ENCODE measurements around the gene SOD2.
A peak's percentile ranks its signal among the peaks of the same experiment; 100 is the strongest.
"Not testable (repeated sequence)": the region's sequence is repeated elsewhere in the genome, so short reads cannot be mapped to it uniquely, and the experiment has no call there.

The SOD2 gene

DNA sequence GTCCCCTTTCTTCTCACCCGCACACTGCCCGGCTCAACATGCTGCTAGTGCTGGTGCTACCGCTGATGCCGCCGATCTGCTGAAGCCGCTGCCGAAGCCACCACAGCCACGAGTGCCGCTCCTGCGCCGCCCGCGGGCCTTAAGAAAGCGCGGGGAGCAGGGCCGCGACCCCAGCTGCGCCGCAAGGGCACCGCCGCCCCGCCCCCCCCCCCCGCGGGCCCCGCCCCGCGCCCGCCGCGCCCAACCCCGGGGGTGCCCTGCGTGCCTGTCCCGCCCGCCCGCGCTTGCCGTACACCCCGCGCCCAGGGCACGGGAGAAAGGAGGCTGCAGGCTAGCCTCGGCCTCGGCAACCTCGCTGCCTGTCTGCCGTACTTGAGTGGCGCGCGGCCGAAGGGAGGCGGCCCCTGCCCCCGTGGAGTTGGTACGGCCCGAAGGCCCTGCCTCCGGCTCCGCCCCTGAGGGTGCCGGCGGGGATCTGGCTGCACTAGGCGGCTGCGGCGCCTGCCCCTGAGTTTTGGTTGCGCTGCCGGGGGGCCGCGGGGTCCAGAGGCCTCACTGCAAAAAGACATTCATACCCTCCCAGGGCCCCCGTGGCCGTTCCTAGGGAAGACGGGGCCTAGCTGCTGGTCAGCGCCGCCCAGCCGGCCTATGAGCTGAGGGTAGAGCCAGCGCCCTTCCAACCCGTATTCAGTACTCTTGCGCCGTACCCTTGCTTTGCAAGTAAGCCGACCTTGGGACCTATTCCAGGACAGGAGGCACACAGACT lies at the start of gene SOD2:
TSS of gene SOD2 (minus strand) at position 114 of the 766 bp plus-strand sequence. CDS start at position 40, 74 bp downstream.
- H3K9ac ChIP-seq (ENCODE audit: low read depth, low read length): peak within 1 kb of the TSS; percentile 73
- H3K4me3 ChIP-seq (ENCODE audit: low read length): peak within 1 kb of the TSS; percentile 86
- H3K9me3 ChIP-seq (ENCODE audit: insufficient read depth, low read depth, low read length): no peaks in the 10 kb centered on the region
- peaks cover 15% of the 10 kb centered on the region; the same call in 1 of the 2 replicates for H3K4me1 ChIP-seq (ENCODE audit: insufficient read depth, low read length)
- no peak within 1 kb of the TSS for H3K27ac ChIP-seq (ENCODE audit: low read length)
- H3K36me3 ChIP-seq (ENCODE audit: insufficient read depth, low read depth, low read length): peaks cover 10% of the 10 kb centered on the region; the same call in 1 of the 2 replicates
- no peaks in the 10 kb centered on the region for H3K27me3 ChIP-seq (ENCODE audit: insufficient read depth, low read length)

DNA sequence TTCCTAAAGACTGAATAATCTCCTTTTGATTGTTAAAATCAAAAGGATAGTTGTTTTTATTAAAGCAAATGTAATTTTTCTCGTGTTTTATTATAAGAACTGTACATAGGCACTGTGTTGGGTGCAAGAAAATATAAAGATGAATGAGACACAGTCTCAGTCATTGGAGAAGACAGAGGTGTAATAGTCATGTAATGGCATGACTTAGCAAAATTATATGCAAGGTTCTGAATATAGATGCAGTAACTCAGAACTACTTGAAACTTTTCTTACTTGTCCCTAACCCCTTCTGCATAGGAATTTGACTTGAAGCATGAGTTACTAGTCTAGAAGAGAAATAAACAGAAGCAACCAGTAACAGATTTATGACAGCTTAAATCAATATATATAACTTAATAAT lies 49.1 kb upstream of the SOD2 start:
- Histone ChIP-seq H3K27ac (ENCODE audit: low read length) (no peak overlapping the region), H3K36me3 (ENCODE audit: insufficient read depth, low read depth, low read length) (peaks cover 100% of the 10 kb centered on the region)

GRCh38 chr6:159739341-159739740 lies 46.3 kb upstream of the SOD2 start:
- Histone ChIP-seq H3K4me3 (ENCODE audit: low read length) (no peak overlapping the region), H3K9me3 (ENCODE audit: insufficient read depth, low read depth, low read length) (no peaks in the 10 kb centered on the region), H3K4me1 (ENCODE audit: insufficient read depth, low read length) (no peaks in the 10 kb centered on the region; the same call in 1 of the 2 replicates), H3K27ac (ENCODE audit: low read length) (no peak overlapping the region), H3K9ac (ENCODE audit: low read depth, low read length) (no peak overlapping the region), H3K27me3 (ENCODE audit: insufficient read depth, low read length) (no peaks in the 10 kb centered on the region), H3K36me3 (ENCODE audit: insufficient read depth, low read depth, low read length) (peaks cover 84% of the 10 kb centered on the region)

More for the DNA sequence above, 49.1 kb upstream of the SOD2 start:
- Histone ChIP-seq H3K4me1 (ENCODE audit: insufficient read depth, low read length) (no peaks in the 10 kb centered on the region), H3K9me3 (ENCODE audit: insufficient read depth, low read depth, low read length) (no peaks in the 10 kb centered on the region), H3K27me3 (ENCODE audit: insufficient read depth, low read length) (no peaks in the 10 kb centered on the region), H3K4me3 (ENCODE audit: low read length) (no peak overlapping the region), H3K9ac (ENCODE audit: low read depth, low read length) (no peak overlapping the region)

DNA sequence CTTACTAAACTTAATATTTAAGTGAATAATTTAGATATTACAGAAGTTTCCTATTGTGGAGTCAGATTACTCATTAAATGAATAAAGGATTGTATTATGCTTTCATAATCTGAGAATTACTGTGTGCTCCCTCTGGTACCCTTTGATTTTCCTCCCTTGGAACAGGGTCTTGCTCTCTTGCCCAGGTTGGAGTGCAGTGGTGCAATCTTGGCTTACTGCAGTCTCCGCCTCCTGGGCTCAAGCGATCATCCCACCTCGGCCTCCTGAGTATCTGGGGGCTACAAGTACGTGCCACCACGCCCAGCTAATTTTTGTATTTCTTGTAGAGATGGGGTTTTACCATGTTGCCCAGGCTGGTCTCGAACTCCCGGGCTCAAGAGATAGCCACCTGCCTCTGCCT lies 43.9 kb upstream of the SOD2 start:
- Histone ChIP-seq H3K4me1 (ENCODE audit: insufficient read depth, low read length) (no peaks in the 10 kb centered on the region; the same call in 1 of the 2 replicates), H3K4me3 (ENCODE audit: low read length) (no peak overlapping the region), H3K9ac (ENCODE audit: low read depth, low read length) (no peak overlapping the region), H3K27ac (ENCODE audit: low read length) (no peak overlapping the region), H3K9me3 (ENCODE audit: insufficient read depth, low read depth, low read length) (no peaks in the 10 kb centered on the region), H3K27me3 (ENCODE audit: insufficient read depth, low read length) (no peaks in the 10 kb centered on the region), H3K36me3 (ENCODE audit: insufficient read depth, low read depth, low read length) (peaks cover 69% of the 10 kb centered on the region)

- not testable (repeated sequence) for H3K4me3 ChIP-seq (ENCODE audit: low read length); H3K9ac ChIP-seq (ENCODE audit: low read depth, low read length); H3K27ac ChIP-seq (ENCODE audit: low read length); H3K27me3 ChIP-seq (ENCODE audit: insufficient read depth, low read length); H3K9me3 ChIP-seq (ENCODE audit: insufficient read depth, low read depth, low read length)
- peaks cover 15% of the 10 kb centered on the region; the same call in 1 of the 2 replicates for H3K4me1 ChIP-seq (ENCODE audit: insufficient read depth, low read length)
- peaks cover 53% of the 10 kb centered on the region for H3K36me3 ChIP-seq (ENCODE audit: insufficient read depth, low read depth, low read length)
Measured at GRCh38 chr6:159733395-159733794, 40.4 kb upstream of the SOD2 start.

DNA sequence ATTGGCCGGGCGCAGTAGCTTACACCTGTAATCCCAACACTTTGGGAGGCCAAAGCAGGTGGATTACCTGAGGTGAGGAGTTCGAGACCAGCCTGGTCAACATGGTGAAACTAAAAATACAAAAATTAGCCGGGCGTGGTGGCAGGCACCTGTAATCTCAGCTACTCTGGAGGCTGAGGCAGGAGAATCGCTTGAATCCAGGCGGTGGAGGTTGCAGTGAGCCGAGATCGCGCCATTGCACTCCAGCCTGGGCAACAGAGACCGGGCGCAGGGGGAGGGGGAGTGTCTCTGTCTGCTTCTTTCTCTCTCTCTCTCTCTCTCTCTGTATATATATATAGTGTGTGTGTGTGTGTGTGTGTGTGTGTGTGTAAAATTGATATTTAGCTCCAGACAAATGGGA lies 39.5 kb upstream of the SOD2 start:
- H3K9me3 ChIP-seq (ENCODE audit: insufficient read depth, low read depth, low read length); H3K27me3 ChIP-seq (ENCODE audit: insufficient read depth, low read length); H3K9ac ChIP-seq (ENCODE audit: low read depth, low read length); H3K4me3 ChIP-seq (ENCODE audit: low read length); H3K27ac ChIP-seq (ENCODE audit: low read length): not testable (repeated sequence)
- Histone ChIP-seq H3K4me1 (ENCODE audit: insufficient read depth, low read length) (peaks cover 15% of the 10 kb centered on the region; the same call in 1 of the 2 replicates), H3K36me3 (ENCODE audit: insufficient read depth, low read depth, low read length) (peaks cover 45% of the 10 kb centered on the region)

GRCh38 chr6:159730332-159730676 lies 37.3 kb upstream of the SOD2 start:
- H3K4me1 ChIP-seq (ENCODE audit: insufficient read depth, low read length): peaks cover 18% of the 10 kb centered on the region; the same call in 1 of the 2 replicates
- no peaks in the 10 kb centered on the region for H3K27me3 ChIP-seq (ENCODE audit: insufficient read depth, low read length)
- H3K4me3 ChIP-seq (ENCODE audit: low read length): peak overlapping the region; percentile 95
- no peaks in the 10 kb centered on the region for H3K9me3 ChIP-seq (ENCODE audit: insufficient read depth, low read depth, low read length)
- H3K36me3 ChIP-seq (ENCODE audit: insufficient read depth, low read depth, low read length): peaks cover 34% of the 10 kb centered on the region; the same call in 1 of the 2 replicates
- H3K9ac ChIP-seq (ENCODE audit: low read depth, low read length): peak overlapping the region; percentile 97; the same call in 1 of the 2 replicates
- H3K27ac ChIP-seq (ENCODE audit: low read length): no peak overlapping the region

DNA sequence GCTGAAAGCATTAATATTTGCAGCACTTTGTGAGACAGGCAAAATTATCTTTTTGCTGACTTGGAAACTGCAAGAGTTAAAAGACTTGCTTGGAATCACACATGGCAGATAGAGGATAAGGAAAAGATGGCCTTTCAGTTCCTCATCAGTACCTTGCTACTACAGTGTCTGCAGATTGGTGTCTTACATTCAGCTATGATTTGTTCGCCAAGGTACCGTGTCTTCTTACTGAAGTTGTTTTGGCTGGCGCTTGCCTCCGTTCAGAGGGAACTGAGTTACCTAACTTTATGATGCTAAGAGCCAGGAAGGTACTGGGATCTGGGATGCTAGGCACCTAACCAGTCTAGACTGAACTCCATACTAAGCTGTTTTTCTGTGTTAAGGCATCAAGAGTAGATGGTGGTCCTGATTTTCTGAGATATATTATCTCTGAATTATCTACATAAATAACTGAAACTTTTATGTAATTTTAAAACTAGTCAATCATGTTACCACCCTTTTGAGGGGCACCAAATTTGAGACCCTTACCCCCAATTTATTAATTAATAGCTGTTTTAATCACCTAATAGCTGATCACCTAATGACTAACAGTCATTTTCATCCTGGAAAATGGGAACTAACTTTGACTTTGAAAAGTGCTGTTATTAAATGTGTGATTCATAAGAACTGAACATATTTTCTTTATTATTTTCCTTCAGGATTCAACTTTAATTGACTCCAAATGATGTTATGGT lies 36.7 kb upstream of the SOD2 start:
- Histone ChIP-seq H3K4me3 (ENCODE audit: low read length) (peak overlapping the region; percentile 95), H3K9ac (ENCODE audit: low read depth, low read length) (peak overlapping the region; percentile 97; the same call in 1 of the 2 replicates), H3K36me3 (ENCODE audit: insufficient read depth, low read depth, low read length) (peaks cover 34% of the 10 kb centered on the region; the same call in 1 of the 2 replicates), H3K27me3 (ENCODE audit: insufficient read depth, low read length) (no peaks in the 10 kb centered on the region), H3K4me1 (ENCODE audit: insufficient read depth, low read length) (peaks cover 18% of the 10 kb centered on the region; the same call in 1 of the 2 replicates), H3K27ac (ENCODE audit: low read length) (no peak overlapping the region), H3K9me3 (ENCODE audit: insufficient read depth, low read depth, low read length) (no peaks in the 10 kb centered on the region)

GRCh38 chr6:159728531-159728964 lies 35.5 kb upstream of the SOD2 start:
- peaks cover 18% of the 10 kb centered on the region; the same call in 1 of the 2 replicates for H3K4me1 ChIP-seq (ENCODE audit: insufficient read depth, low read length)

GRCh38 chr6:159727717-159728445 lies 34.8 kb upstream of the SOD2 start:
- Histone ChIP-seq H3K4me1 (ENCODE audit: insufficient read depth, low read length) (peaks cover 18% of the 10 kb centered on the region; the same call in 1 of the 2 replicates), H3K9me3 (ENCODE audit: insufficient read depth, low read depth, low read length) (no peaks in the 10 kb centered on the region), H3K27me3 (ENCODE audit: insufficient read depth, low read length) (no peaks in the 10 kb centered on the region), H3K4me3 (ENCODE audit: low read length) (peak overlapping the region; percentile 95), H3K9ac (ENCODE audit: low read depth, low read length) (peak overlapping the region; percentile 97), H3K27ac (ENCODE audit: low read length) (peak overlapping the region; percentile 72), H3K36me3 (ENCODE audit: insufficient read depth, low read depth, low read length) (peaks cover 29% of the 10 kb centered on the region; the same call in 1 of the 2 replicates)

More at GRCh38 chr6:159728531-159728964, 35.5 kb upstream of the SOD2 start:
- Histone ChIP-seq H3K9me3 (ENCODE audit: insufficient read depth, low read depth, low read length) (no peaks in the 10 kb centered on the region), H3K4me3 (ENCODE audit: low read length) (peak overlapping the region; percentile 95), H3K36me3 (ENCODE audit: insufficient read depth, low read depth, low read length) (peaks cover 29% of the 10 kb centered on the region; the same call in 1 of the 2 replicates), H3K27ac (ENCODE audit: low read length) (no peak overlapping the region), H3K9ac (ENCODE audit: low read depth, low read length) (peak overlapping the region; percentile 97), H3K27me3 (ENCODE audit: insufficient read depth, low read length) (no peaks in the 10 kb centered on the region)

All from iPS-20b (cell line).